ENCODE results near the gene SHCBP1. TPM values are rescaled to one million over a fixed set of nuclear protein-coding genes. Genes with fewer than 3 reads are reported as not detected.

Gene SHCBP1
- total and polyA plus RNA-seq, 5 donors = 0.27 to 2.0 (median 1.0) TPM

- 51% methylated on average over 2 of the region's 2 CpGs for WGBS
- DNase-seq (no peak), ATAC-seq (no peak)
Measured at GRCh38 chr16:46613352-46613751, 7.8 kb downstream of the SHCBP1 start.

GRCh38 chr16:46612121-46612520 lies 9.1 kb downstream of the SHCBP1 start:
- DNase-seq (no peak), ATAC-seq (no peak)
- Histone ChIP-seq H3K27me3 (ENCODE audit: control insufficient read depth, insufficient read depth) (no peaks in the 10 kb centered on the region), H3K9me3 (ENCODE audit: control insufficient read depth, low read length) (no peaks in the 10 kb centered on the region), H3K27ac (ENCODE audit: low read length) (no peak overlapping the region), H3K4me3 (ENCODE audit: low read length) (no peak overlapping the region), H3K4me1 (ENCODE audit: control insufficient read depth, insufficient read depth, low read length) (no peaks in the 10 kb centered on the region)
- intact Hi-C loops (cut with DNase I) = loop anchor here in 1 of 4 donors (10.0 kb wide), 1 partner anchor 57 kb away; no protein-coding TSS in a partner anchor
- 60% methylated on average over 3 of the region's 3 CpGs for WGBS

More at GRCh38 chr16:46613352-46613751, 7.8 kb downstream of the SHCBP1 start:
- H3K4me3 ChIP-seq (ENCODE audit: low read length) = no peak overlapping the region
- H3K4me1 ChIP-seq (ENCODE audit: control insufficient read depth, insufficient read depth, low read length) = no peaks in the 10 kb centered on the region
- H3K27me3 ChIP-seq (ENCODE audit: control insufficient read depth, insufficient read depth) = no peaks in the 10 kb centered on the region
- H3K27ac ChIP-seq (ENCODE audit: low read length) = no peak overlapping the region
- no peaks in the 10 kb centered on the region for H3K9me3 ChIP-seq (ENCODE audit: control insufficient read depth, low read length)
- intact Hi-C loops (cut with DNase I) = loop anchor here in 1 of 4 donors (10.0 kb wide), 1 partner anchor 59 kb away; no protein-coding TSS in a partner anchor

- H3K4me3 ChIP-seq (ENCODE audit: low read length) = no peak overlapping the region
- ATAC-seq (no peak), DNase-seq (no peak)
- WGBS = 61% methylated on average over 1 of the region's 1 CpG
- no peaks in the 10 kb centered on the region for H3K9me3 ChIP-seq (ENCODE audit: control insufficient read depth, low read length)
- intact Hi-C loops (cut with DNase I) = loop anchor here in 2 of 4 donors (5.0 kb wide), 2 partner anchors 50 to 55 kb away; no protein-coding TSS in a partner anchor
- H3K4me1 ChIP-seq (ENCODE audit: control insufficient read depth, insufficient read depth, low read length) = no peaks in the 10 kb centered on the region
- no peaks in the 10 kb centered on the region for H3K27me3 ChIP-seq (ENCODE audit: control insufficient read depth, insufficient read depth)
- H3K27ac ChIP-seq (ENCODE audit: low read length) = no peak overlapping the region
Measured at GRCh38 chr16:46607529-46607928, 13.7 kb downstream of the SHCBP1 start.

GRCh38 chr16:46606231-46606630 lies 14.9 kb downstream of the SHCBP1 start:
- H3K9me3 ChIP-seq (ENCODE audit: control insufficient read depth, low read length) = no peaks in the 10 kb centered on the region
- no peak overlapping the region for H3K4me3 ChIP-seq (ENCODE audit: low read length)
- H3K27ac ChIP-seq (ENCODE audit: low read length) = no peak overlapping the region
- DNase-seq (no peak), ATAC-seq (no peak)
- 89% methylated on average over 5 of the region's 5 CpGs for WGBS
- intact Hi-C loops (cut with DNase I) = loop anchor here in 2 of 4 donors (5.0 kb wide), 2 partner anchors 49 to 54 kb away; no protein-coding TSS in a partner anchor
- no peaks in the 10 kb centered on the region for H3K27me3 ChIP-seq (ENCODE audit: control insufficient read depth, insufficient read depth)
- no peaks in the 10 kb centered on the region for H3K4me1 ChIP-seq (ENCODE audit: control insufficient read depth, insufficient read depth, low read length)

GRCh38 chr16:46591257-46591656 lies 29.9 kb downstream of the SHCBP1 start:
- Histone ChIP-seq H3K27ac (ENCODE audit: low read length) (no peak overlapping the region), H3K4me1 (ENCODE audit: control insufficient read depth, insufficient read depth, low read length) (no peaks in the 10 kb centered on the region), H3K4me3 (ENCODE audit: low read length) (no peak overlapping the region), H3K27me3 (ENCODE audit: control insufficient read depth, insufficient read depth) (no peaks in the 10 kb centered on the region), H3K9me3 (ENCODE audit: control insufficient read depth, low read length) (no peaks in the 10 kb centered on the region)
- 100% methylated on average over 1 of the region's 1 CpG for WGBS
- ATAC-seq (no peak), DNase-seq (no peak)
- intact Hi-C loops (cut with DNase I) = no loop called here

GRCh38 chr16:46586011-46586577 lies 35.1 kb downstream of the SHCBP1 start:
- intact Hi-C loops (cut with DNase I) = no loop called here
- ATAC-seq = no peak

GRCh38 chr16:46583036-46583435 lies 38.1 kb downstream of the SHCBP1 start:
- no peaks in the 10 kb centered on the region for H3K4me1 ChIP-seq (ENCODE audit: control insufficient read depth, insufficient read depth, low read length)
- ATAC-seq = no peak
- no peak for DNase-seq
- H3K9me3 ChIP-seq (ENCODE audit: control insufficient read depth, low read length) = no peaks in the 10 kb centered on the region
- 64% methylated on average over 2 of the region's 2 CpGs for WGBS
- no peak overlapping the region for H3K4me3 ChIP-seq (ENCODE audit: low read length)
- no peak overlapping the region for H3K27ac ChIP-seq (ENCODE audit: low read length)
- intact Hi-C loops (cut with DNase I) = no loop called here
- no peaks in the 10 kb centered on the region for H3K27me3 ChIP-seq (ENCODE audit: control insufficient read depth, insufficient read depth)

More at GRCh38 chr16:46586011-46586577, 35.1 kb downstream of the SHCBP1 start:
- DNase-seq = no peak
- H3K9me3 ChIP-seq (ENCODE audit: control insufficient read depth, low read length) = no peaks in the 10 kb centered on the region
- no peak overlapping the region for H3K4me3 ChIP-seq (ENCODE audit: low read length)
- no peaks in the 10 kb centered on the region for H3K4me1 ChIP-seq (ENCODE audit: control insufficient read depth, insufficient read depth, low read length)
- no peak overlapping the region for H3K27ac ChIP-seq (ENCODE audit: low read length)
- H3K27me3 ChIP-seq (ENCODE audit: control insufficient read depth, insufficient read depth) = no peaks in the 10 kb centered on the region

- no peak for DNase-seq
- Histone ChIP-seq H3K9me3 (ENCODE audit: control insufficient read depth, low read length) (no peaks in the 10 kb centered on the region), H3K27ac (ENCODE audit: low read length) (no peak overlapping the region), H3K27me3 (ENCODE audit: control insufficient read depth, insufficient read depth) (no peaks in the 10 kb centered on the region), H3K4me1 (ENCODE audit: control insufficient read depth, insufficient read depth, low read length) (no peaks in the 10 kb centered on the region), H3K4me3 (ENCODE audit: low read length) (no peak overlapping the region)
- no peak for ATAC-seq
- intact Hi-C loops (cut with DNase I) = no loop called here
- 98% methylated on average over 1 of the region's 1 CpG for WGBS
Measured at GRCh38 chr16:46582313-46582712, 38.9 kb downstream of the SHCBP1 start.

GRCh38 chr16:46577988-46578579 lies 43.1 kb downstream of the SHCBP1 start:
- no peak overlapping the region for H3K27ac ChIP-seq (ENCODE audit: low read length)
- no peaks in the 10 kb centered on the region for H3K9me3 ChIP-seq (ENCODE audit: control insufficient read depth, low read length)
- no peaks in the 10 kb centered on the region for H3K27me3 ChIP-seq (ENCODE audit: control insufficient read depth, insufficient read depth)
- ATAC-seq = no peak
- no peak overlapping the region for H3K4me3 ChIP-seq (ENCODE audit: low read length)
- 94% methylated on average over 3 of the region's 3 CpGs for WGBS
- intact Hi-C loops (cut with DNase I) = no loop called here
- DNase-seq = no peak
- no peaks in the 10 kb centered on the region for H3K4me1 ChIP-seq (ENCODE audit: control insufficient read depth, insufficient read depth, low read length)

- no peaks in the 10 kb centered on the region for H3K9me3 ChIP-seq (ENCODE audit: control insufficient read depth, low read length)
- H3K4me3 ChIP-seq (ENCODE audit: low read length) = no peak overlapping the region
- H3K27ac ChIP-seq (ENCODE audit: low read length) = no peak overlapping the region
- WGBS = 87% methylated on average over 13 of the region's 13 CpGs
- ATAC-seq = no peak
- no peaks in the 10 kb centered on the region for H3K27me3 ChIP-seq (ENCODE audit: control insufficient read depth, insufficient read depth)
- intact Hi-C loops (cut with DNase I) = no loop called here
- no peaks in the 10 kb centered on the region for H3K4me1 ChIP-seq (ENCODE audit: control insufficient read depth, insufficient read depth, low read length)
- DNase-seq = no peak
Measured at GRCh38 chr16:46573834-46574159, 47.4 kb downstream of the SHCBP1 start.

- Histone ChIP-seq H3K27me3 (ENCODE audit: control insufficient read depth, insufficient read depth) (no peaks in the 10 kb centered on the region), H3K4me3 (ENCODE audit: low read length) (no peak overlapping the region), H3K4me1 (ENCODE audit: control insufficient read depth, insufficient read depth, low read length) (no peaks in the 10 kb centered on the region), H3K27ac (ENCODE audit: low read length) (no peak overlapping the region), H3K9me3 (ENCODE audit: control insufficient read depth, low read length) (no peaks in the 10 kb centered on the region)
- intact Hi-C loops (cut with DNase I) = no loop called here
- ATAC-seq (no peak), DNase-seq (no peak)
- WGBS = 74% methylated on average over 27 of the region's 27 CpGs
Measured at GRCh38 chr16:46573008-46573833, 48.0 kb downstream of the SHCBP1 start.

All from right cardiac atrium (tissue), 5 donors.